SK-N-SH treated with all-trans-retinoic acid at 6 μM for 48 hours (cell line): Measurements from ENCODE around the gene HMCN2.

Experiments used
- ATAC-seq: fragments of 200-7000 bp; cut with Tn5 transposase; 3 replicates; pipeline ENCODE4 v1.9.1; 2020; ENCODE audit warnings: mild to moderate bottlenecking, moderate library complexity
- ARNTL ChIP-seq: fragments of 450-650 bp; formaldehyde crosslinking; IDR thresholded peaks from 2 replicates; pipeline ENCODE4 v1.5.0; 2020; ENCODE audit warnings: low read depth, mild to moderate bottlenecking, moderate library complexity, borderline replicate concordance
- BACH2 ChIP-seq: fragments of 250-450 bp; sonication (Bioruptor Pico); IDR thresholded peaks from 2 replicates; pipeline ENCODE4 v1.9.0; 2021; ENCODE audit warnings: mild to moderate bottlenecking, borderline replicate concordance
- CREB5 ChIP-seq: fragments of 250-450 bp; sonication (Bioruptor Pico); IDR thresholded peaks from 2 replicates; pipeline ENCODE4 v1.5.1; 2020; ENCODE audit warnings: low read depth, mild to moderate bottlenecking, moderate library complexity
- CSDC2 ChIP-seq: fragments of 250-450 bp; sonication (Bioruptor Pico); IDR thresholded peaks from 2 replicates; pipeline ENCODE4 v1.5.0; 2020; ENCODE audit warnings: mild to moderate bottlenecking, moderate library complexity
- CSRNP3 ChIP-seq: fragments of 250-450 bp; sonication (Bioruptor Pico); IDR thresholded peaks from 2 replicates; pipeline ENCODE4 v1.5.1; 2021; ENCODE audit warnings: mild to moderate bottlenecking, moderate library complexity
- GLIS3 ChIP-seq: fragments of 250-450 bp; sonication (Bioruptor Pico); IDR thresholded peaks from 2 replicates; pipeline ENCODE4 v1.5.0; 2020; ENCODE audit warnings: mild to moderate bottlenecking, moderate library complexity
- ISL1 ChIP-seq: fragments of 250-450 bp; sonication (Bioruptor Pico); IDR thresholded peaks from 2 replicates; pipeline ENCODE4 v2.1.2; 2022; ENCODE audit warnings: mild to moderate bottlenecking, moderate library complexity
- OSR1 ChIP-seq: fragments of 250-450 bp; sonication (Bioruptor Pico); IDR thresholded peaks from 2 replicates; pipeline ENCODE4 v1.8.0; 2022; ENCODE audit warnings: moderate library complexity, mild to moderate bottlenecking, inconsistent platforms
- PPARA ChIP-seq: fragments of 250-450 bp; sonication (Bioruptor Pico); IDR thresholded peaks from 2 replicates; pipeline ENCODE4 v1.5.0; 2020; ENCODE audit warnings: mild to moderate bottlenecking, borderline replicate concordance
- RARB ChIP-seq: fragments of 250-450 bp; sonication (Bioruptor Pico); IDR thresholded peaks from 2 replicates; pipeline ENCODE4 v1.8.0; 2021; ENCODE audit warnings: mild to moderate bottlenecking, moderate library complexity
- SNAI2 ChIP-seq: fragments of 250-450 bp; sonication (Bioruptor Pico); IDR thresholded peaks from 2 replicates; pipeline ENCODE4 v1.5.0; 2020; ENCODE audit warnings: mild to moderate bottlenecking, moderate library complexity
- TCF4 ChIP-seq: fragments of 250-450 bp; sonication (Bioruptor Pico); IDR thresholded peaks from 2 replicates; pipeline ENCODE4 v1.8.0; 2021; ENCODE audit warnings: mild to moderate bottlenecking, moderate library complexity, borderline replicate concordance
- TOX ChIP-seq: fragments of 250-450 bp; sonication (Bioruptor Pico); IDR thresholded peaks from 2 replicates; pipeline ENCODE4 v1.8.0; 2021; ENCODE audit warnings: mild to moderate bottlenecking, moderate library complexity, borderline replicate concordance
- ZC3H10 ChIP-seq: fragments of 250-450 bp; sonication (Bioruptor Pico); IDR thresholded peaks from 2 replicates; pipeline ENCODE4 v1.5.1; 2021; ENCODE audit warnings: mild to moderate bottlenecking, moderate library complexity
- ZFP3 ChIP-seq: fragments of 250-450 bp; sonication (Bioruptor Pico); IDR thresholded peaks from 2 replicates; pipeline ENCODE4 v1.5.0; 2020; ENCODE audit warnings: mild to moderate bottlenecking, moderate library complexity
- ZFP30 ChIP-seq: fragments of 450-650 bp; formaldehyde crosslinking; IDR thresholded peaks from 2 replicates; pipeline ENCODE4 v1.5.0; 2022; ENCODE audit warnings: mild to moderate bottlenecking, moderate library complexity
- ZNF565 ChIP-seq: fragments of 450-650 bp; formaldehyde crosslinking; conservative IDR thresholded peaks from 2 replicates; pipeline ENCODE4 v1.5.0; 2020; ENCODE audit warnings: low read depth, mild to moderate bottlenecking, moderate library complexity
- ZNF70 ChIP-seq: fragments of 450-650 bp; formaldehyde crosslinking; IDR thresholded peaks from 2 replicates; pipeline ENCODE4 v1.5.0; 2020; ENCODE audit warnings: mild to moderate bottlenecking, moderate library complexity
- ZNF8 ChIP-seq: fragments of 450-650 bp; formaldehyde crosslinking; IDR thresholded peaks from 2 replicates; pipeline ENCODE4 v1.5.0; 2020; ENCODE audit warnings: mild to moderate bottlenecking, moderate library complexity
- TF ChIP-seq, protein P1 (sequence below): fragments of 250-450 bp; sonication (Bioruptor Pico); IDR thresholded peaks from 2 replicates; pipeline ENCODE4 v1.8.0; 2021; ENCODE audit warnings: low read depth, mild to moderate bottlenecking, moderate library complexity, borderline replicate concordance
- TF ChIP-seq, protein P2 (sequence below): fragments of 250-450 bp; sonication (Bioruptor Pico); IDR thresholded peaks from 2 replicates; pipeline ENCODE4 v1.8.0; 2020; ENCODE audit warnings: mild to moderate bottlenecking, moderate library complexity, borderline replicate concordance
- TF ChIP-seq, protein P3 (sequence below): fragments of 250-450 bp; sonication (Bioruptor Pico); IDR thresholded peaks from 2 replicates; pipeline ENCODE4 v1.5.0; 2020; ENCODE audit warnings: mild to moderate bottlenecking, moderate library complexity

The HMCN2 gene

DNA sequence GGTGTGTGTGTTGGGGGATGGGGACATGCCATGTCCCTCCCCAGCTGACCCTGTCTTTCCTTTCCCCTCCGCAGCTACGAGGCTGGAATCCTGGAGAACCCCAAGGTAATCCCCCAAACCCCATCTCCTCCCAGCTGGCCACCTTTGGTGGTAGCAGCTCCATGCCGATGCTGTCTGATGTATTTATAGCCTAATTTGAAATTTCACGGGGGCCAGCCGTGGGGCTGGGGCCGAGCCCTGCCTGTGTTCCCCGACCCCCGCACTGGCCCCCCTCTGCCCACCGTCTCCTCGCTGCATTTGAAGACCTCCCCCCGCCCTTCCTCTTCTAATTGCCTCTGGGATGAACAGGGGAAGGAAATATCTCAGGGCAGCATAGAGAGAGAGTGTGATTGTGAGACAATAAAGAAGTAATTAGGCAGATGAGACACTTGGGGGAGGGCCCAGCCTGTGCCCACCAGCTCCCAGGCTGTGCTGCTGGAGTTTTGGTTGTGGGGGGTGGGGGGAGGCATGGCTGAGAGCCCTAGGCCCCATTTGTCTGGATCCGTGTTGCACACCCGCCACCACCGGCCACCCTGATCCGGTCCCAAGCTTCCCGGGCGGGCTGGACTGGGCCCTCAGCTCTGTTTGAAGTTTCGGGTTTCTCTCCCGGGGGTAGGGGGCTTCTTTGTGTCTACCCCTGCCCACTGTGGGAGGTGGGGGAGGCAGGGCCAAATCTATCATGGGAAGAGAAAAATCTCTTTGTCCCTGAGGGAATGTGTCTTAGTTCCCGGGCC lies 206.0 kb downstream of the HMCN2 start:
- no peak for ATAC-seq
- TF ChIP-seq CREB5 (CRISPR knock-in tag) (no peak), ZC3H10 (CRISPR knock-in tag) (no peak), PPARA (CRISPR knock-in tag) (no peak), ZNF8 (no peak), CSDC2 (no peak), ZFP30 (CRISPR knock-in tag) (no peak), CSRNP3 (CRISPR knock-in tag) (no peak), TCF4 (CRISPR knock-in tag) (no peak), OSR1 (no peak)

GRCh38 chr9:130472184-130472705 lies 206.7 kb downstream of the HMCN2 start:
- TF ChIP-seq ARNTL, result no peak
- no peak for TF ChIP-seq OSR1
- TF ChIP-seq, protein P1, sequence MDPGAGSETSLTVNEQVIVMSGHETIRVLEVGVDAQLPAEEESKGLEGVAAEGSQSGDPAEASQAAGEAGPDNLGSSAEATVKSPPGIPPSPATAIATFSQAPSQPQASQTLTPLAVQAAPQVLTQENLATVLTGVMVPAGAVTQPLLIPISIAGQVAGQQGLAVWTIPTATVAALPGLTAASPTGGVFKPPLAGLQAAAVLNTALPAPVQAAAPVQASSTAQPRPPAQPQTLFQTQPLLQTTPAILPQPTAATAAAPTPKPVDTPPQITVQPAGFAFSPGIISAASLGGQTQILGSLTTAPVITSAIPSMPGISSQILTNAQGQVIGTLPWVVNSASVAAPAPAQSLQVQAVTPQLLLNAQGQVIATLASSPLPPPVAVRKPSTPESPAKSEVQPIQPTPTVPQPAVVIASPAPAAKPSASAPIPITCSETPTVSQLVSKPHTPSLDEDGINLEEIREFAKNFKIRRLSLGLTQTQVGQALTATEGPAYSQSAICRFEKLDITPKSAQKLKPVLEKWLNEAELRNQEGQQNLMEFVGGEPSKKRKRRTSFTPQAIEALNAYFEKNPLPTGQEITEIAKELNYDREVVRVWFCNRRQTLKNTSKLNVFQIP, result no peak
- no peak for TF ChIP-seq ZNF565
- TF ChIP-seq, protein P2, sequence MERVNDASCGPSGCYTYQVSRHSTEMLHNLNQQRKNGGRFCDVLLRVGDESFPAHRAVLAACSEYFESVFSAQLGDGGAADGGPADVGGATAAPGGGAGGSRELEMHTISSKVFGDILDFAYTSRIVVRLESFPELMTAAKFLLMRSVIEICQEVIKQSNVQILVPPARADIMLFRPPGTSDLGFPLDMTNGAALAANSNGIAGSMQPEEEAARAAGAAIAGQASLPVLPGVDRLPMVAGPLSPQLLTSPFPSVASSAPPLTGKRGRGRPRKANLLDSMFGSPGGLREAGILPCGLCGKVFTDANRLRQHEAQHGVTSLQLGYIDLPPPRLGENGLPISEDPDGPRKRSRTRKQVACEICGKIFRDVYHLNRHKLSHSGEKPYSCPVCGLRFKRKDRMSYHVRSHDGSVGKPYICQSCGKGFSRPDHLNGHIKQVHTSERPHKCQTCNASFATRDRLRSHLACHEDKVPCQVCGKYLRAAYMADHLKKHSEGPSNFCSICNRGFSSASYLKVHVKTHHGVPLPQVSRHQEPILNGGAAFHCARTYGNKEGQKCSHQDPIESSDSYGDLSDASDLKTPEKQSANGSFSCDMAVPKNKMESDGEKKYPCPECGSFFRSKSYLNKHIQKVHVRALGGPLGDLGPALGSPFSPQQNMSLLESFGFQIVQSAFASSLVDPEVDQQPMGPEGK (CRISPR knock-in tag), result no peak
- no peak for TF ChIP-seq ISL1 (CRISPR knock-in tag)
- no peak for TF ChIP-seq CSRNP3 (CRISPR knock-in tag)
- no peak for TF ChIP-seq TCF4 (CRISPR knock-in tag)
- no peak for TF ChIP-seq ZNF70 (CRISPR knock-in tag)
- TF ChIP-seq ZC3H10 (CRISPR knock-in tag), result no peak
- no peak for TF ChIP-seq TOX
- no peak for TF ChIP-seq ZFP3 (CRISPR knock-in tag)
- no peak for TF ChIP-seq ZNF8
- TF ChIP-seq SNAI2 (CRISPR knock-in tag), result no peak
- no peak for TF ChIP-seq PPARA (CRISPR knock-in tag)
- no peak for TF ChIP-seq RARB (CRISPR knock-in tag)
- no peak for TF ChIP-seq CSDC2
- TF ChIP-seq, protein P3, sequence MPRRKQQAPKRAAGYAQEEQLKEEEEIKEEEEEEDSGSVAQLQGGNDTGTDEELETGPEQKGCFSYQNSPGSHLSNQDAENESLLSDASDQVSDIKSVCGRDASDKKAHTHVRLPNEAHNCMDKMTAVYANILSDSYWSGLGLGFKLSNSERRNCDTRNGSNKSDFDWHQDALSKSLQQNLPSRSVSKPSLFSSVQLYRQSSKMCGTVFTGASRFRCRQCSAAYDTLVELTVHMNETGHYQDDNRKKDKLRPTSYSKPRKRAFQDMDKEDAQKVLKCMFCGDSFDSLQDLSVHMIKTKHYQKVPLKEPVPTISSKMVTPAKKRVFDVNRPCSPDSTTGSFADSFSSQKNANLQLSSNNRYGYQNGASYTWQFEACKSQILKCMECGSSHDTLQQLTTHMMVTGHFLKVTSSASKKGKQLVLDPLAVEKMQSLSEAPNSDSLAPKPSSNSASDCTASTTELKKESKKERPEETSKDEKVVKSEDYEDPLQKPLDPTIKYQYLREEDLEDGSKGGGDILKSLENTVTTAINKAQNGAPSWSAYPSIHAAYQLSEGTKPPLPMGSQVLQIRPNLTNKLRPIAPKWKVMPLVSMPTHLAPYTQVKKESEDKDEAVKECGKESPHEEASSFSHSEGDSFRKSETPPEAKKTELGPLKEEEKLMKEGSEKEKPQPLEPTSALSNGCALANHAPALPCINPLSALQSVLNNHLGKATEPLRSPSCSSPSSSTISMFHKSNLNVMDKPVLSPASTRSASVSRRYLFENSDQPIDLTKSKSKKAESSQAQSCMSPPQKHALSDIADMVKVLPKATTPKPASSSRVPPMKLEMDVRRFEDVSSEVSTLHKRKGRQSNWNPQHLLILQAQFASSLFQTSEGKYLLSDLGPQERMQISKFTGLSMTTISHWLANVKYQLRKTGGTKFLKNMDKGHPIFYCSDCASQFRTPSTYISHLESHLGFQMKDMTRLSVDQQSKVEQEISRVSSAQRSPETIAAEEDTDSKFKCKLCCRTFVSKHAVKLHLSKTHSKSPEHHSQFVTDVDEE (CRISPR knock-in tag), result no peak
- TF ChIP-seq GLIS3 (CRISPR knock-in tag), result no peak
- no peak for TF ChIP-seq BACH2 (CRISPR knock-in tag)
- TF ChIP-seq, all 23 proteins: peak for 0
- no peak for ATAC-seq
